AG04450 (cell line): ENCODE results near the gene XPNPEP3. TPM values are rescaled to one million over a fixed set of nuclear protein-coding genes. Genes with fewer than 3 reads are reported as not detected.

Source experiments
- CTCF ChIA-PET: fragments of 300-600, 350-600 bp; formaldehyde crosslinking; extraction: SDS; loops from one replicate; lab custom pipeline; 2022; ENCODE audit warnings: antibody characterized with exemption, inconsistent platforms; lab: Charles Lee
- POLR2A ChIA-PET: fragments of 350-600 bp; formaldehyde crosslinking; extraction: SDS; loops from one replicate; lab custom pipeline; 2021; ENCODE audit warnings: antibody characterized with exemption, inconsistent platforms; lab: Yijun Ruan, JAX
- DNase-seq: peaks from one replicate; pipeline ENCODE4 v3.0.0-alpha.2; 2011; ENCODE audit warnings: low read depth, low spot score
- H3K27ac ChIP-seq: one replicate; pipeline ENCODE4 v1.5.1; 2012; ENCODE audit warnings: low read depth, low read length, control low read depth
- H3K27me3 ChIP-seq: one replicate; pipeline ENCODE4 v1.6.0; 2012; ENCODE audit warnings: low read length; ENCODE audit not compliant: control insufficient read depth, insufficient read depth
- H3K4me3 ChIP-seq: 2 replicates; pipeline ENCODE4 v1.5.1; 2011; ENCODE audit warnings: mild to moderate bottlenecking, low read depth, low read length, control low read depth
- H3K9me3 ChIP-seq: 2 replicates; pipeline ENCODE4 v1.5.1; 2012; ENCODE audit warnings: low read length; ENCODE audit not compliant: control insufficient read depth, insufficient read depth
- polyA plus RNA-seq: library from polyadenylated mRNA; depleted of rRNA; stranded (reverse); fragments of >200 nt; gene quantifications from 2 replicates; pipeline ENCODE4 v1.2.3, GENCODE V29; 2011
- TF ChIP-seq, protein P1 (sequence below): IDR thresholded peaks from 2 replicates; pipeline ENCODE4 v1.5.1; 2011; ENCODE audit warnings: low read depth, low read length, control low read depth, inconsistent platforms

The XPNPEP3 gene
- polyA plus RNA-seq, 1 experiment, result 26.3 TPM

DNA sequence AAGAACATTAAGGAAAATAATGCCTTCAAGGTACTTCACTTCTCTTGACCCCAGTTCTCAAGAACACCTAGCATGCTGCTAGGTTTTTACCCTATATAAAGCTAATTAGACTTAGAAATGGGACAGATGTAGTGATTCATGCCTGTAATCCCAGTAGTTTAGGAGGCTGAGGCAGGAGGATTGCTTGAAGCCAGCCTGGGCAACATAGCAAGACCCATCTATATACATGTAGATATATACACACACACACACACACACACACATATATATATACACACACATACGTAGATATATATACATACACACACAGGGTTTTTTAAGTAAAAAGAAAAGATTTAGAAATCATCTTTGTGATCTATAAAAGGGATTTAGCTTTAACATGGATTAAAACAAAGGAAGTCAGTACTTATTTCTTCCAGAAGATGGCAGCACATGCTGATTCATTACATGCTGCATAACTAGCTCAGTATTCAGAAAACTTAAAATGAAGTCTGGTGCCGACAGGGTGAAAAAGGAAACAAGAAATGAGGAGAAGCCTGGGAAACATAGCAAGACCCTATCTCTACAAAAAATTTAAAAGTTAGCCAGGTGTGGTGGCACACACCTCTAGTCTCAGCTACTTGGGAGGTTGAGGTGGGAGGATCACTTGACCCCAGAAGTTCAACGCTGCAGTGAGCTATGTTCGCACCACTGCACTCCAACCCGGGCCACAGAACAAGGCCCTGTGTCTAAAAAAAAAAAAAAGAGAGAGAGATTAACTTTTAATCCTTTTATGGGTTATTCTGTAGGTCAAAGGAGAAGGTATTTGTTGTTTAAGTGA lies 65.7 kb downstream of the XPNPEP3 start:
- POLR2A ChIA-PET, result interaction anchor here (0.6 to 1.1 kb wide), 6 partner anchors 29 to 315 kb away, joined by 3 to 8 read pairs (median 3); partner anchors contain the start of gene RBX1
- Histone ChIP-seq H3K9me3 (no peaks in the 10 kb centered on the region), H3K27ac (no peak overlapping the region)

DNA sequence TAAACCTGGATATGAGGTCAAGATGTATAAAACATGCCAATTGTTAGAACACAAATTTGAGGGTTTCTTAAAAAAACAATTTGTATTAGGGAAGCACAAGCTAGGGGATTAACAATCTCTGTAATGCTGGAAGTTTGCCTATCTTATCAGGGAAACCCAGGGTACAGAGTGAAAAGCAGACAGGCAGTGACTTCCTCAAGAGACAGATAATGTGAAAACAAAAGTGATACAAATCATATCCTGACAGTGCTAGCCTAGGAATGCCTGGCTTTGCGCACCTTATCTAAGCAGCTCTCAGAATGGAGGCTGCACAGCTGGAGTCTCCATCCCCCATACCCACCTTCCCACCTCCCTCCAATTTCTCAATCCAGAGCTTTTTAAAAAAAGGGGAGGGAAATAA lies 71.7 kb downstream of the XPNPEP3 start:
- ChIA-PET CTCF (interaction anchor here (0.9 kb wide), 1 partner anchor 12 kb away, joined by 3 read pairs; no protein-coding TSS in a partner anchor), POLR2A (interaction anchor here (0.5 to 1.7 kb wide), 3 partner anchors 23 to 333 kb away, joined by 3 to 6 read pairs (median 5); partner anchors contain the start of gene RBX1)
- no peaks in the 10 kb centered on the region for H3K9me3 ChIP-seq
- no peak overlapping the region for H3K4me3 ChIP-seq
- no peak overlapping the region for H3K27ac ChIP-seq
- DNase-seq, result no peak
- TF ChIP-seq, protein P1, sequence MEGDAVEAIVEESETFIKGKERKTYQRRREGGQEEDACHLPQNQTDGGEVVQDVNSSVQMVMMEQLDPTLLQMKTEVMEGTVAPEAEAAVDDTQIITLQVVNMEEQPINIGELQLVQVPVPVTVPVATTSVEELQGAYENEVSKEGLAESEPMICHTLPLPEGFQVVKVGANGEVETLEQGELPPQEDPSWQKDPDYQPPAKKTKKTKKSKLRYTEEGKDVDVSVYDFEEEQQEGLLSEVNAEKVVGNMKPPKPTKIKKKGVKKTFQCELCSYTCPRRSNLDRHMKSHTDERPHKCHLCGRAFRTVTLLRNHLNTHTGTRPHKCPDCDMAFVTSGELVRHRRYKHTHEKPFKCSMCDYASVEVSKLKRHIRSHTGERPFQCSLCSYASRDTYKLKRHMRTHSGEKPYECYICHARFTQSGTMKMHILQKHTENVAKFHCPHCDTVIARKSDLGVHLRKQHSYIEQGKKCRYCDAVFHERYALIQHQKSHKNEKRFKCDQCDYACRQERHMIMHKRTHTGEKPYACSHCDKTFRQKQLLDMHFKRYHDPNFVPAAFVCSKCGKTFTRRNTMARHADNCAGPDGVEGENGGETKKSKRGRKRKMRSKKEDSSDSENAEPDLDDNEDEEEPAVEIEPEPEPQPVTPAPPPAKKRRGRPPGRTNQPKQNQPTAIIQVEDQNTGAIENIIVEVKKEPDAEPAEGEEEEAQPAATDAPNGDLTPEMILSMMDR, result no peak
- H3K27me3 ChIP-seq, result no peaks in the 10 kb centered on the region

More for the DNA sequence above, 65.7 kb downstream of the XPNPEP3 start:
- CTCF ChIA-PET, result interaction anchor here (0.6 to 3.5 kb wide), 66 partner anchors 9 to 604 kb away, joined by 3 to 25 read pairs (median 4); partner anchors contain the start of gene EP300
- TF ChIP-seq, protein P1, result peak; percentile 66
- Histone ChIP-seq H3K27me3 (no peaks in the 10 kb centered on the region), H3K4me3 (no peak overlapping the region)
- peak; percentile 41 for DNase-seq

DNA sequence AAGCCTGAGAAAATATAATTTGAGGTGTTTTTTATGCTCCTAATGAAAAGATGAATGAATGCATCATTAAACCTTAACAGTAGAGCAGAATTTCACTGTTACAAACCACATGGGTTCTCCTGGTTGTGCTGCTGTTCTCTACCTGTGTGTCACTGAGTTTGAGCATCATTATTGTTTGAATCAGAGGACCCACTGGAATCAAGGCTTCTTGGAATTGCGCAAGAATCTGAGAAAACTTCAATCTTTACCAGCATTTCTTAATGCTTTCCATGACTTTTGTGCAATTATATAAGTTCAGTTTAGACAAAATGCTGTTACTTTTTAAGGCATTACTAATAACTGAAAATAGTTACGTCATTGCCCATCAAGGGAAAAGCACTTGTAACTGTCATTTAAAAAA lies 75.4 kb downstream of the XPNPEP3 start:
- DNase-seq, result no peak
- Histone ChIP-seq H3K9me3 (no peaks in the 10 kb centered on the region; the same call in 1 of the 2 replicates), H3K27me3 (no peaks in the 10 kb centered on the region), H3K27ac (no peak overlapping the region), H3K4me3 (no peak overlapping the region)
- TF ChIP-seq, protein P1, result no peak
- POLR2A ChIA-PET, result no interaction called here
- CTCF ChIA-PET, result interaction anchor here (1.8 kb wide), 1 partner anchor 9 kb away, joined by 12 read pairs; no protein-coding TSS in a partner anchor

DNA sequence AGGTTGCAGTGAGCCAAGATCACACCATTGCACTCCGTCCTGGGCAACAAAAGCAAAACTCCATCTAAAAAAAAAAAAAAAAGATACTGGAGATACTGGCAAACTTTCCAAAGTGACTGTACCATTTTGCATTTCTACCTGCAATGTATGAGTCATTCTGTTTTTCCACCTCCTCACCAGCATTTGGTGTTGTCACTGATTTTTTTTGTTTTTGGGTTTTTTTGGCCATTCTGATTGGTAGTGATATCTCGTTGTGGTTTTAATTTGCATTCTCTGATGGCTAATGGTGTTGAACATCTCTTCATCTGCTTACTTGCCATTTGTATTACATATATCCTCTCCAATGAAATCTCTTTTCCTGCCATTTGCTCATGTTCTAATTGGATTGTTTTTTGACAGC lies 82.3 kb downstream of the XPNPEP3 start:
- Histone ChIP-seq H3K9me3 (no peaks in the 10 kb centered on the region; the same call in 1 of the 2 replicates), H3K27ac (no peak overlapping the region), H3K27me3 (no peaks in the 10 kb centered on the region), H3K4me3 (no peak overlapping the region)
- no peak for DNase-seq
- TF ChIP-seq, protein P1, result no peak
- POLR2A ChIA-PET, result no interaction called here
- CTCF ChIA-PET, result no interaction called here
